Measurements from ENCODE around the gene GRK5.

The GRK5 gene

GRCh38 chr10:119198438-119198837 is 8.9 kb upstream of the GRK5 start:
- peak; percentile 17 for DNase-seq (ENCODE audit: low read depth)

DNA sequence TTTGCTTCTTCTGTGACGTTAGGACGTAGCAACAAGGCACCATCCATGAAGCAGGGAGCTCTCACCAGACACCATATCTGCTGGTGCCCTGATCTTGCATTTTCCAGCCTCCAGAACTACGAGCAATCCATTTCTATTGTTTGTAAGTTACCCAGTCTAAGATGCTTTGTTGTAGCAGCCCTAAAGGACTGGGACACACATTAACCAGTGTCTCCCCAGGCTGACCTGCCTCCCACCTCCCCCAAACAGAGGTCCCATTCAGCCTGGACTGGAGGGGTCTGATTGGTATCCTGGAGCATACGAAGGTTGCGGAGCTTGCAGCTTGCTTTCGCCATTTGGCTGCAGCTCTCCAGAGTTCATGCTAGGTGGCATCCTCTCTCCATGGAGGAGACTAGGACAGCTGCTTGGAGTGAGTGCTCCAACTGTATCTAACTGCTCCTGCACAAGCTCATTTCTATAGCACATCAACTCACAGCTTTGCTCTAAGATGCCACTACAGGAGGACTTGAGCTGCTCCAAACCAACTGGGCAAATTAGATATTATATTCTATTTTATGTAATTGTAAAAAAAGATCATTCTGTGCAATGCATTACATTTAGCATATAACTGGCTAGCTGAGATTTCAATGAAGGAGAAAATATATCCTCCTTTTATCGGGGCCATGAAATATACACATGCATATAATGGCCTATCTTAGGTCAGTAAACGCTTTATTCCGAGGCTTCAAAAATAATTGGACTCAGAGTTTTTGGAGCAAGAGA is 8.0 kb upstream of the GRK5 start:
- DNase-seq (ENCODE audit: low read depth), result no peak

GRCh38 chr10:119201233-119201632 is 6.1 kb upstream of the GRK5 start:
- DNase-seq (ENCODE audit: low read depth), result no peak

- no peak for DNase-seq (ENCODE audit: low read depth)
Observed at GRCh38 chr10:119203006-119203405, 4.4 kb upstream of the GRK5 start.

DNA sequence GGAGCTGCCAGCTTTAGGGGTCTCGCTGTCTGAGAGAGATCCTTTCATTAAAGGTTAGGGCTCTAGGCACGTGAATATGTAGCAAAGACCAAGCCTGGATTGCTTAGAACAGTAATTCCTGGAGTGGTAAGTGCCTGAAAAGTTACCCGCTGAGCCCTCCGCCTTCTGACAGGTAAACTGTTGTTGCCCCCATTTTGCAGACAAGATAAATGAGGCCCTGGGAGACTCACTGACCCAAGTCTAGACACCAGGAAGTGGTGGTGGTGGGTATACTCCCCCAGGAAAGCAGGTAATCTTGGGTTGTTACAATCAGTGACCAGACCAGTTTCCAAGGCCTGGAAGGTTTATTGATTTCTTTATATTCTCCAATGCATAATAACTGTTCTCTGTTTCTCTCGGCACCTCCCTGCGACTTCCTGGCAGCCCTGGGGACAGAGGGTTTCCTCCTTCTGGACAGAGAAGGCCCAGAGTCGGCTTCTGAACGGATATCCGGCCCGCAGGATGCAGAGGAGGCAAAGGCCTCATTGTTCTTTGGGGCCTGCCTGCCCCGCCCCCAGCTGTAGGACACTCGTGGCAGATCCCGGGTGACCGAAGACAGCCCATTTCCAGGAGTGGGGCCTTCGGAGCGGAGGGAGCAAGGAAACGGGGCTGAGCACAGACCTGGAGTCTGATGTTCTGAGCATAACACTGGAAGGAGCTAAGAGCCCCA is 1.3 kb upstream of the GRK5 start:
- DNase-seq (ENCODE audit: low read depth), result peak; percentile 11

GRCh38 chr10:119206603-119207365 is 587 bp upstream of the GRK5 start:
- DNase-seq (ENCODE audit: low read depth), result peak; percentile 51

GRCh38 chr10:119207713-119208552 is 562 bp downstream of the GRK5 start:
- DNase-seq (ENCODE audit: low read depth), result peak; percentile 11

- DNase-seq (ENCODE audit: low read depth), result no peak
Observed at GRCh38 chr10:119208553-119208940, 1.2 kb downstream of the GRK5 start.

DNA sequence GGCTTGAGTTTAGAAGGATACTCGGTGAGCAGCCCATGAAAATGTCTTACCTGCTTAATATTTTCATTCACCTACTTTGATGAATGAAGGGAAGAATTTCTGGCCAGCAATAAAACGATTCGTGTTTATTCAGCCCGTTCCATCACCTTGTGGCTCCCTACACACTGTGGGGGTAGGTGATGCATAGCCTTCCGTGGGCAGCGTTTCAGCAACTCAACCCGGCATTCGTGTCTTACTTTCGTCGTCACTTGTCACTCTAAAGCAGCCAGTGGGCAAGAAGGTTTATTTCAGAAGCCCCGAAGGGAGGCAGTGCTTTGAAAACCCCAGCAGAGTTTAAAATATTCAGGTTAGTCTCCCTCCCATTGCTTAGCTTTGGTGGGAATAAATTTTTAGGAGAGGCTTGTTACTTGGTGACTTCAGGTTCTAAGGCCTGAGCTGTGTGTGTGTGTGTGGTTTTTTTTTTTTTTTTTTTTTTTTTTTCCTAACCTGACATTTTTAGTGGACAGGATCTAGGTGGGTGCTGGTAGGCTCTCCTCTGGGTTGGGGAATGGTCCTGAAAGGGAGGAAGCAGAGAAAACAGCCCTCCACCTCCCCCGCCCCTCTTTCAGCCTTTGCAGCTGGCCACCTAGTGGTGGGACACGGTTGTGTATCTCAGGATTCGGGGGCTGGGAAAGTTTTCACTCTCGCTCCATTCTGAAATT is 1.8 kb downstream of the GRK5 start:
- DNase-seq (ENCODE audit: low read depth), result peak; percentile 44

DNA sequence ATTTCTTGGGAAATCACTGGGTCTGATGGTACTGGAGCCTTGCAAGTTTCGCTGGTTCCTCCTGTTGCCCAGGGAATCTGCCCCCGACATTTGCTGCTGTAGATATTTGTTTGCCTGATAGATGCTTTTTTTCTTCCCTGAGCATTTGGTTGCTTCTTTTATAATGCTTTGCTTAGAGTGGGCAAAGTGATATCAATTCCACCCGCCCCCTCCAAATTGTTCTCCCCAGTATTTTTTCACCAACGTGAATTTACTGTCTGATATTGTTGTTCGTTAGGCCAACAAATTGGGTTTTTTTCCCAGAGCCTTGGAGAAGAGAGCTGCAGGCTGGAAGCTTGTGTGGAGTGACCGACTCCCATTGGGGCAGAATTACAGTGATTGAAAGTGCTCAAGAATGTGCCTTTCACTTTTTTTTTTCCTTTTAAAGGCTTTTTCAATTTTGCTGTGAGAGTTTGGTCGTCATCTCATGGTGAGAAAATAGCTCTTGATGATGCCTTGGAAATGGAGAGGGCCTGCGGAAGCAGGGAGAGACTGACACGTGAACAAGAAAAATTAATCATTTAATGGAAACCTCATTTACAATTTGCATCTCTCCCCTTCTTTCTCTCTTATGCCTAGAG is 2.5 kb downstream of the GRK5 start:
- no peak for DNase-seq (ENCODE audit: low read depth)

GRCh38 chr10:119210633-119211032 is 3.3 kb downstream of the GRK5 start:
- no peak for DNase-seq (ENCODE audit: low read depth)

GRCh38 chr10:119211176-119211575 is 3.8 kb downstream of the GRK5 start:
- DNase-seq (ENCODE audit: low read depth), result no peak

DNA sequence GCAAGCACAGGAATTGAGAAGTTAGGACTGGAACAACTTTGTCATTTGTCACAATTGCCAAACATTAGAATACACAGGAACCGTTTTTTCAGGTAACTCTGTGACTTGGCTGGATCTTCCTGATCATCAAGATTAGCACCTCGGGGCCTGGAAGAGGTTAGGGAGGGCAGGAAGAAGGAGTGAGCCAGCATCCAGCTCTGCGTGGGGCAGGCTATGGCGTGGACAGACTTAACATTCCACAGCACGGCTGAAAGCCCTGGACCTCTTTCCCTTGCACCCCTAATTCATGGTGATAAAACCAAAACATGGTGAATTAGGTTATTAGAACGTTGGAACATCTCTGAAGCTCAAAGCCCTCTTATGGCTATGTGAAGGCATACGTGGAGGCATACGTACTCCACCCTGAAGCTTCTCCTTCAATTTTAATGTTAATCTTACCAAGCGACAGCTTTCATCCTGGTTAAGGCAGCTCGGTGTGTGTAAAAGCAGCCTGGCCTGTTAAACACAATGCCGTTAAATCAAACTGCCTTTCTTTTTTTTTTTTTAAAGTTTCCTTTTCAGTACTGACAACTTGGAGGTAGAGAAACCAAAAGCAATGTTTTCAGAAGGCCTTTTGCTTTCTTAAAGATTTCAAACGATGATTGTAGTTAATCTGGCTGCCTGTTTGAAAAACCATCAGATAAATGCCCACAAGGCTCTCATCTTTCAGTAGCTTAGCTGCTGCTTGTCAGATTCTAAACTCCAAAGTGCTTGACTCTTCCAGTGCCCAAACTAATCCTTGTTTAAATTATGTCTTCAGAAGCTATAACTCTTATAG is 4.5 kb downstream of the GRK5 start:
- DNase-seq (ENCODE audit: low read depth), result no peak

DNA sequence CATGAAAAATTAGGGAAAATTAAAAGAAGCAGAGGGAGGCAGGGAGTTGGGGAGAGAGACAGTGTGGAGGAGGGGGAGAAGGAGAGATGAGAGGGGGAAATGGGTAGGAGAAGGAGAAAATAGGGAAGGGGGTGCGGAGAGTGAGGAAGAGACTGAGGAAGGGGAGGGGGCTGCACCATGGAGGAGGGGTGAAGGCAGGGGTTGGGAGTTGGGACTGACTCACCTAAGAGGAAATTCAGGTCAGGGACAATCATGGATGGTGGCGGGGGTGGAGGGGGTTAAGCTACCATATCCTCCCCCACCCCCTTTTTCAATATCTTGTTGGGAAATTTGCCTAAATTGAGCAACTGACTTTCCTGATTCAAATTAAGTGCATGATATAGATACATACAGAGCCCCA is 8.0 kb downstream of the GRK5 start:
- no peak for DNase-seq (ENCODE audit: low read depth)

DNA sequence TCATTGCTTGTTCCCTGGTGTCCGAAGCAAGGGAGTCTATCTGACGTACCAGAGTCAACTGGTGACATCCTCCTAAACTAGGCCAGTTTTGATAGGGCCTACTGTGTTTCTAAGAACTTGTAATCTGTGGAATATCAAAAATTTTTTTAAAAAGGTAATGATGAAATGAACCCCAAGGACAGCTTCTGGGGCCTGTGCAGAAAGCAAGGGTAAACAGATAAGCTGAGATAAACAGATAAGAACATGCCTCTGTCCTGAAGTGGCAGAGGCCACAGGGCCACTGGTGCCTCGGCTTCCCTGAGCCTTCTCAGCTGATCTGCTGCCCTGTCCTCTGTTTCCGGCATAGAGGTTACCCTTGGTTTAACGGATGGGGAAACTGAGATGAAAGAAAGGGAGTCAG is 8.8 kb downstream of the GRK5 start:
- no peak for DNase-seq (ENCODE audit: low read depth)

DNA sequence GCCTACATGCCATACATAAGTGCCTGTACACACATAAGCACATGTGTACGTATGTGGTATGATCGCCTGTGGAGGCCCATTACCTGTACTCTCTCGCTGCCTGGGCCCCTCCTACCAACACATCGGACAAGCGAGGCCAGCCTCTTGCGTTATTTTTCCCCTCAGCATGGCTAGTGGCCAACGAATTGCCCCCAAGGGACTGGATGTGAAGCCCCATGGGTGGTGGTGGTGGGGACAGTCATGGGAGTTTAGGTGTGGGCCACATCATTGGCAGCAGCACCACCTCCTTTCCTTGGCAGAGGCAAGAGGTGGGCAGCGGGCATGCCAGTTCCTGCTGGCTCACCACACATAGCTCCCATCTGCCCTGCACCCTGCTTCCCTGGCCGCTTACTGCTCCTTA is 10.0 kb downstream of the GRK5 start:
- no peak for DNase-seq (ENCODE audit: low read depth)

- no peak for DNase-seq (ENCODE audit: low read depth)
Observed at GRCh38 chr10:119217991-119218490, 10.7 kb downstream of the GRK5 start.

GRCh38 chr10:119219871-119220270 is 12.5 kb downstream of the GRK5 start:
- DNase-seq (ENCODE audit: low read depth), result no peak

GRCh38 chr10:119221201-119221600 is 13.8 kb downstream of the GRK5 start:
- no peak for DNase-seq (ENCODE audit: low read depth)

- DNase-seq (ENCODE audit: low read depth), result no peak
Observed at GRCh38 chr10:119221666-119222065, 14.3 kb downstream of the GRK5 start.
